Activated CD4-positive, alpha-beta T cell treated with anti-CD3 and anti-CD28 coated beads, Interleukin-2, amount 50 U/mL, for 48 hours (primary cell): ENCODE measurements around the gene PDILT.

ENCODE experiments used
- DNase-seq, 2 experiments: peaks; one replicate each; pipeline ENCODE4 v3.0.0-alpha.2; 2020

The PDILT gene

DNA sequence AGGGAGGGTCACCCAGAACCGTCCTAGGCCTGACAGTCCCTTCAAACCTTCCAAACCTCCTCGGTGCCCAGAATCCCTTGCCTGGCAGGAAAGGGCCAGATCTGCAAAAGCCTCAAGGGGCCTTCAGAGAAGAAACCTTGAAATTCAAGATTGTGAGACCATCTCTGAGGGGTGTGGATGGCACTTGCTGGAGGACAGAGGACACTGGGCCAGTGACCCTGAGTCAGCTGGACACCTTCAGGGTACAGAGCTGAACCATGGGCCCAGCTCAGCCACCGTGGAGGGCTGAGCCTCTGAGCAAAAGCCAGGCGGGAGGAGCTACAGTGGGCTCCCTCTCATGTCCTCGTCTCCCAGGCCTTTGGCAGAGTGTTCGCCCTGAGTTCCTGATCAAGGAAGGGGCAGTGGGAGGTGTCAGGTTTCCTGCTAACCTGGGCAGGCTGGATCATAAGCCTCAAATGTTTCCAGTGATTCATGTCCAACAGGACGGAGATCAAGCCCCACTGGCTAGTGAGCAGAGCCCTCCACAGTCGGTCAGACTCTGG is 3.0 kb downstream of the PDILT start:
- no peak for DNase-seq

DNA sequence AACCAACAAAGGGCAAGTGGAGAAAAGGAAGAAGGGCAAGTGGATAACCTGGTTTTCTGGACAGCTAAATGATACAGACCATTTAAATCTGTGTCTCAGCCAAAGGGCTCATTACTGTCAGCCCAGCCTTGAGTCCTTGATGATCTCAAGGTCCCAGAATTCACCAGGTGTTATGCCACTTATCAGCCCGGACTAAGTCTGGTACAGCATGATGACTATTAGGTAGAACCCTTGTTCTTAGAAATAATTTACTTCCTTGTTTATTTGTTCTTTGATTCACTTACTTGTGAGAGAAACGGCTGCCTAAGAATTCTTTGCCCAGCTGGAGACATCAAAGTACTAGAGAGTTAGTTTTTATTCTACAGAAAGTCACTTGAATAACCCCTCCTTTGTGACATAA is 3.5 kb downstream of the PDILT start:
- no peak for DNase-seq

DNA sequence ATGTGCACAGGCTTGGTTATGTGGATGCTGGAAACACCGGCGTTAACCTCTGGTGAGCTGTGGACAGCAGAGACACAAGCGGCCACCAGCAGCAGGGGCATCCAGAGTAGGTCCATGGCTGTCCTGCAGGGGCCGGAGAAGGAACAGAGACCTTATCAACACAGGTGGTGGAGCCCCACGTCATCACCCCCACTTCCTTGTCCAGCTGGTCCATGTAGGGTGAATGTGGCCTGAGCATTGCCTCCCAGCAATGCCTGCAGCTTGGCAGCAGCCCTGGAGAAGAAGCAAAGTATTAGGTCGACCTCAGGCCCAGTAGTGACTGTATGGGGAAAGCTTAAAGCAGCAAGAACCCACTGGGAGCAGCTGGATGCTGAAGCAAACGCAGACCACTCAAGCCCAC is 5.4 kb downstream of the PDILT start:
- no peak for DNase-seq

DNA sequence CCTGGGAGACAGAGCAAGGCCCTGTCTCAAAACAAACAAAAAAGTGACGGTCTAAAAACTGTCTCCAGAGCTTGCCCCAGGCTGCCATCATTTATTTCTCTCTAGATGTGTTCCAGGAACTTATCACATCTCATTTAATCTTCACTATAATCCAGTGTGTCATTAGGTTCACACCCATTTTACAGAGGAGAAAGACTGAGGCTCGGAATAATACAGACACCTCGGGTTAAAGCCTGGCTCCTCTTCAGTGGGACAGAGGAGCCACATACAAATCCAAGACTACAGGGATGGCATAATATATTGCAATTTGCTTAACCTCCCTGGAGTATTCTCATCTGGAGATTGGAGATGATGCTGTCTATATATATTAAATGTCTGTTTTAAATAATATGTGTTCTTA is 5.9 kb downstream of the PDILT start:
- no peak for DNase-seq

DNA sequence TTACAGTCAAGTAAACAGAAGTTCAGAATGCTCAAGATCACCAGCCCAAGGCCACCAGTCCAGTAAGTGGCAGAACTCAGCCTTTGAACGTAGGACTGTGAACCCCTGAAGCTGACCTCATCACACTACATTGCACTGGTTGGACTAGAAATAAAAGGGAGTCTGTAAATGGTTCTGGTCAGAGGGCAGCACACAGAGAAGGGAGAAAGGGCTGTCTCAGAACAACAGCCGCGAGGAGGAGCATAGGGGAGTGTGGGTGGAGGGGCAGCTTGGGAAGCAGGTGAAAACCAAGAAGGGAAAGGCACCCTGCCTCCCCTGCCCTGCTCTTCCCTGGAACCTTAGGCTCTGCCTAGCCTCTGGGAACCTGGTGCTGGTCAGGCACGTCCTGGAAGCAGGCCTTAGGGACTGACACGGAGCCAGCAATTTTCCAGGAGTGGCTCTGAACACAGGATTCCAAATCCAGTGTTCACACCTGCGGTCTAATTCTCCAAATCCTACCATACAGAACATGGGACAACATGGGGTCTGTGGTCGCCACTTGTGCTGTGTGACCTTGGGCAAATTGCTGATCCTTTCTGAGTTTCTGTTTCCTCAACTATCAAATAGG is 7.0 kb downstream of the PDILT start:
- DNase-seq: no peak

DNA sequence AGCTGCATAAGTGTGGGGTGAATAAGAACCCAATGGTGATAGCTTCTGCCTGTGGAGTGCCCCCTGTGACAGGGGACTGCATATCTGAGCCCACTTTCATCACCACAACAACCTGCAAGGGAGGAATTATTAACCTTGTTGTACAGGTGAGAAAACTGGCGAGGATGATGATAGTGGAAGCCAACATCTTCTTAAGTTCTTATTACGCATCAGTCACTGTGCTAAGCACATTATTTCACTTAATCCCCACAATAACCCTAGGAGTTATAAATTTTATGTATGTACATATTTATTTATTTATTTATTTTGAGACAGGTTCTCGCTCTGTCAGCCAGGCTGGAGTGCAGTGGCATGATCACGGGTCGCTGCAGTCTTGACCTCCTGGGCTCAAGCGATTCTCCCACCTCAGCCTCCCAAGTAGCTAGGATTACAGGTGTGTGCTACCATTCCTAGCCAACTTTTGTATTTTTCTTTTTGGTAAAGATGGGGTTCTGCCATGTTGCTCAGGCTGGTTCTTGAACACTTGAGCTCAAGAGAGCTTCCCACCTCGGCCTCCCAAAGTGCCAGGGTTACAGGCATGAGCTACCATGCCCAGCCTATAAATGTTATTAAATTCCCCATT is 7.6 kb downstream of the PDILT start:
- no peak for DNase-seq

DNA sequence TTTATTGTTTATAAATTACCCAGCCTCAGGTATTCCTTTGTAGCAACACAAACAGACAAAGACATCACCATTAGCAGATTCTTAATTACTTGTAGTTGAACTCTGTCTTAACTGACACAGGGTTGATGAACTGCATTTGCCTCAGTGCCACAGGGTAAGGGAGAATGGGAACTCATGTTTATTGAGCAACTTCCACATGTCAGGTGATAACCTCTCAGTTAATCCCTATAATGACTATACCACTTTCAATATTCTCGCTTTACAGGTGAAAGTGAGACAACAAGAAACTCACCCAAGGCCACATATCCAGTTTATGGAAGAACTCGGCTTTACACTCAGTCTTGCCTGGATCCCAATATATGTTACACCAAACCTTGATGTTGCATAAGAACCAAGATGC is 8.6 kb downstream of the PDILT start:
- no peak for DNase-seq

DNA sequence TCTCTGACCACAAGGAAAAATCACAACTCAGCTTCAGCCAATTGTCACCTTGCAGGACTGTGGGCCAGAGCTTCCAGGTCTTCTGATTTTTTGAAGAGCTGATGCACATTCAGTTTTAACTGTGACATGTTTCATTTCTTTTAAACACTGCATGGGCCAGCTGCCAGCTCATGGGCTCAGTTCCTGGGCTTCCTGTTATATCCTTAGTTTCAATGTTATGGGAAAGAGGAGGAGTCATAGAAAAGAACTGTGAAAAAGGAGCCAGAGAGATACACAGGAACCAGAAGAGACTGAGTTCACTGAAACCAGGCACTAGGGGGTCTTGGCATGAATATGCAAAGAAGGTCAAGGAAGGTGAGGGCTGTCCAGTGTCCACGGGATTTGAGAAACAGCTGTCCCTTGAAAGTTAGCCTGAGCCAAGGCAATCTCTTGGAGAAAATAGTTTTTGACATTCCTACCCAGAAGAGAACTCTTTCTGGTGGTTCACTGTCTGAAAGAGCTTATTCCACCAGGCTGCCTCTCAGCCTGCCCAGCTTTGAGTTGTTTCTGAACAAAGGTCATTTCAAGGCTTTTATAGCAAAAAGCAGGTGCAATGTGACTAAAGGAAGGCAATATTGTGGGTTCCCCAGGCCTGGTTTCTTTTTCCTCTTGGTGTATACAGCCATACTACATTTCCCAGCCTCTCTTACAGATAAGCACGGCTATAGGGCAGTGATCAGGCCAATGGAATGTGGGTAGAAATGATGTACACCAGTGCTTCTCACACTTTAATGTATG is 10.5 kb downstream of the PDILT start:
- DNase-seq: no peak

DNA sequence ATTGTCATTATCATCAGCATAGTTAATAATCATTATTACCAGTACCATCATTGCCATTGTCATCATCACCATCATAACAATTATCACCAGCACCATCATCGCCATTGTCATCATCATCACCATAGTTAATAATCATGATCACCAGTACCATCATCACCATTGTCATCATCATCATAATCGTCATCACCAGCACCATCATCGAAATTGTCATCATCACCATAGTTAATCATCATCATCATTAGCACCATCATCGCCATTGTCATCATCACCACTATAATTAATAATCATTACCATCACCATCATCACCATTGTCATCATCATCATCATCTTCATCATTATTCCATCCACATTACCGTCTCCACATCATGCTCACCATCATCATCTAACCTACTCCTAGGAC is 13.5 kb downstream of the PDILT start:
- DNase-seq: no peak

DNA sequence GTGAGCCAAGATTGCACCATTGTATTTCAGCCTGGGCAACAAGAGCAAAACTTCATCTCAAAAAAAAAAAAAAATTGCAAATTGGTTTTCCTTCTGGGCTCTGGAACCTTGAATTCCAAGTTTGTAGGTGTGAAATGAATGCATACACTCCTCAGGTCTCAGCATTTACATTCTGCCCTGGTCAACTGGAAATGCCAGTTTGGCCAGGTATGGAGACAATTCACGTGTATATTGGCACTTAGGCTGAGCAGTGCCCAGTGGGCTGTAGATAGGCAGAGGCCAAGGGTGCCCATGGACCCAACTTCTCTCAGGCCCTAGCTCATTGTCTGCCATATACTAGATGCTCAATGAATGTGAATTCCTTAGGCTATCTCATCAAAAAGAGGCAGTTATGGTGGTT is 15.7 kb downstream of the PDILT start:
- no peak for DNase-seq

DNA sequence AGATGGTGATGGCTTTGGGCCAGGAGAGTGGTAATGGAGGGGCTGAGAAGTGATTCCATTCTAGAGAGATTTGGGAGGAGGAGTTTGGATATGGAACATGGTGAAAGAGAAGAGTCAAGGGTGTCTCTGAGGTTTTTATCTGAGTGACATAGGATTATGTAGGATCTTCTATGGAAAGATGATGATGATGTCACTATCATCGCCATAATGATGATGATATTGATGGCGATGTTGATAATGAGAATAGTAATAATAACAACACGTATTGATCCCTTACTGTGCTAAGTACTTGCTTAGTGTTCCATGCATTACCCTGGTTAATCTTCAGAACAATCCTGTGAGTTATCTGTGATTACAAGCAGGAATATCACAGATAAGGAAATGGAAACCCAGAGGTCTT is 16.6 kb downstream of the PDILT start:
- DNase-seq: no peak

DNA sequence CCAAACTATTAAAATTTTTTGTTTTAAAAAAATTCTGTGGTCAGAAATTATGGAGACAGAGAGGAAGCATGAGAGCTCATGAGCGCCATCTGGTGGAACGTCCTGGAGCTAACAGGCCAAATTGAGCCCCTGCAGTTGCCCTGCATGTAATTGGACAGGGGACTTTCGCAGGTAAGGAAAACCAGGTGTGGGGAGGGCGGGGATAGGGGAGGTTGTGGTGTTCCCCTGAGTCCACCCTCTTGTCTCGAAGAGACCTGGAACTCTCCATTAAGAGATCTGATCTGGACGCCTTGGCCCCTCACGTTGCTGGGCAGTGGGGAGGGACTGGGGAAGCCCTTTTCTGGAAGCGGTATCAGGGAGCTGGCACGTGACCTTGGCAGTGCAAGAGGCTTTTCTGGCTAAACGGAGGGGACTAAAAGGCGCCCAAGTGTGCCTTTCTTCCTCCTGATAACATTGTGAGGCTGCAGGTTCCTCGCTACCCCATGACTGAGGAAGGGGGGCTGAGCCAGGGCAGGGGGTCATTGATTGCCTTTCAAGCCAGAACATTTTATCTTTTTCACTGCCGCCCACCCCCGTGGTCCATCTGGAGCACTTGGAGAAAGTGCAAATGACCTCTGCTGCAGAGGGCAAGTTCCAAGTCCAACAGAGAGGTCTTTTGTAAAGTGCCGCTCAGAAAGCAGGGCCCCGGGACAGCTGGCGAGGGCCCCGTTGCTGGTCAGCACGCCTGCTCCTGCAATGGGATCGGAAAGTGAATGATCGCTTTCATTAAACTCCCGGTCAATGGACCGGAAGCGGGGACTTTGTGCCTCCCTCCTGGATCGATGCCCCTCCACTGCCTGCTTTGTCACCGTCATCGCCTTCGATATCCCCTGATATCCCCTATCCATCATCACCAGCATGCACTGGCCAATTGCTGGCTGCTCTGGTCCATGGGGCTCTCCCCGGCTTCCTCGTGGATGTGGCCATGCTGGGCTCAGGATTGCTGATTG is 18.4 kb downstream of the PDILT start:
- peak; percentile 71 to 76 for DNase-seq

DNA sequence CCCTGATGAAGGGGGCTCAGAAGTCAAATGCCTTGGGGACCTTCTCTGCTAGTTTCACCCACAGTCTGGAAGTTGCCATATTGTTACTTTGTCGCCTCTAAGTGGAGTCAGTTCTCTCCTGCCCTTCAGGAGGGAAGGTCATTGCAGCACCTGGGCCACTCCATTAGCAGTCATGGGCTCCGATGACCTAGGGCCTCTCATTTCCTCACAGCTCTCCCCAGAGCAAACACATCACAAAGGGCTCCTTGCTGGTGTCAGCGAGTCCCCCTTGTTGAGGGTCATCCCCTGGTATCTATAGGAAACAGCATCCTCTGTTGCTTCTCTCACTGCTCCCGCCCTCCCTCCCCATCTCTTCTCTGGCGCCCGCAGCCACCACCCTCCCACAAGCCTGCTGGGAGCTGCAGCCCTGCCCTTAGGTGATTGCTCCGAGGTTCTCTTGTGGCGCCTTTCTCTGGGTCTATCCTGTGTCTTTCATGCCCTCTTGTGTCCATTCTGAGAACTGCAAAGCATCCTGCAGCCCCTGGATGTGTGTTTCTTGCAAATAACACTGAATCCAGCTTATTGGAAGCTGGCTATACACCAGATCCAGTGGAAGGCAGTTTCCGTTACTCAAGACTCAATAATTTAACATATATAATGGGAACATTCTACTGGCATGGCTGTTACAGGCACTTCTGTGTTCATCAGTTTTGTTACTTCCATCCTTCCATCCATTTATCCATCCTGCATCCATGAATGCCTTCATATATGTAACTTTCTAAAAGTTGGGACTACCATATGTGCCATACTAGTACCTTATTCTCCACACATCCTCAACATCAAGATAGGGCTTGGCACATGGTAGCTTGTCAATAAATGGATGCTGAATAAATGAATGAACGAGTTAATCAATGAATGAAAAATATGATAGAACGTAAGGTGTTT is 21.2 kb downstream of the PDILT start:
- DNase-seq: peak; percentile 44 to 62

DNA sequence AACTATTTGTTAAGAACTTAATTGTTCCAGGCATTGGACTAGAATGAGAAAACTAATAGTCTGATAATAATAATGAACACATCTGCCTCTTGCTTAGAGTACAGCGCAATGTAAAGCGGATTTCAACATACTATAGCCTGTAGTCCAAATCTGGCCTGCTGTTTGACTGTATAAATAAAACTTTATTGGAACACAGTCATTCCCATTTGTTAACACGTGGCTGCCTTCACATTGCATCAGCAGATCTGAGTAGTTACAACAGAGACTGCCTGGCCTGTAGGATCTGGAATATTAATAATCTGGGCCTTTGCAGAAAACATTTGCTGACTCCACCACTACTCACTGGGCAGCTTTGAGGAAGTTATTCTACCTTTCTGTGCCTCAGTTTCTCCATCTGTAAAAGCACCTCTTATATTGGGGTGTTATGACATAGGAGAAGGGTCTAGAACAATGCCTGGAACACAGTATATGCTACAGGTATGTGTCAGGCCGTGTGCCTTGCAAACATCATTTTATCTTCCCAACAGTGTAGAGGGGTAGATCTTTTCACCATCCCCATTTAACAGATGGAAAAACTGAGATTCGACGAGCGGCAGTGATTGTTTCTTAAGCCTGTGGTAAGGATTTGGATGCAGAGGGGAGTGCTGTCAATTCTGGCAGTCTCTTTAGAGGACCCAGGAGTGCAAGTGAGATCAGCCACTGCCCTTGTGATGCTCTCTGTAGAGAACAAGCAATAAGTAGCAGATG is 22.2 kb downstream of the PDILT start:
- no peak for DNase-seq

DNA sequence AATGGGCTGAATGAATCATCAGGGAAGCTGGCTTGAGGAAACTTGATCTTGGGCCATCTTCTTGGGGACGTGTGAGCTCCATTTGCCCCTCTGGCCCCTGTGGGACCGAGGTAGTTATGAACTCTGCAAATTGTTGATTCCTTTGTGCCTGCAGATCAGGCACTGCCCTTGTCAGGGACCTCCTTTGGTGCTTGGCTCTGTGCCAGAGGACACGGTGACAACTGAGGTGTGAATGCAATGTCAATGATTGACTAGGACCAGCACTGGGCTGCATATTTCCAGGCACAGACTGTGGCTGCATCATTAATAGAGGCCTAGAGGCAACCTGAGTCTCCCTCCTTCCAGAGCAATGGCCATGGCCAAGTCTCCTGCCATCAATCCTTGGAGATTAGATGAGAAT is 23.8 kb downstream of the PDILT start:
- no peak for DNase-seq

DNA sequence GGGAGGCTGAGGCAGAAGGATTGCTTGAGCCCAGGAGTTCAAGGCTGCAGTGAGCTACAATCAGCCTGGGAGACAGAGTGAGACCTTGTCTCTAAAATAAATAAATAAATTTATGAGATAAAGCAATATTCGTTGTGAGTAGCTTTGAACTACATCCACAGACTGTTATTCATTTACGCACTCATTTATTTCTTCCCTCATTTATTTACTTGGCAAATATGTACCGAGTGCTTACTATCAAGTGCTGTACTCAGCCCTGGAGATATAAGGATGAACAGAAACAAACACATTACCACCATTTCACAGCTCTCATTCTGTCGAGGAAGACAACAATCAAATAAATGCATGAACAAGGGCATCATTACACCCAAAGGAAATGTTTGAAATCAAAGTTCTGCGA is 27.4 kb downstream of the PDILT start:
- DNase-seq: no peak

DNA sequence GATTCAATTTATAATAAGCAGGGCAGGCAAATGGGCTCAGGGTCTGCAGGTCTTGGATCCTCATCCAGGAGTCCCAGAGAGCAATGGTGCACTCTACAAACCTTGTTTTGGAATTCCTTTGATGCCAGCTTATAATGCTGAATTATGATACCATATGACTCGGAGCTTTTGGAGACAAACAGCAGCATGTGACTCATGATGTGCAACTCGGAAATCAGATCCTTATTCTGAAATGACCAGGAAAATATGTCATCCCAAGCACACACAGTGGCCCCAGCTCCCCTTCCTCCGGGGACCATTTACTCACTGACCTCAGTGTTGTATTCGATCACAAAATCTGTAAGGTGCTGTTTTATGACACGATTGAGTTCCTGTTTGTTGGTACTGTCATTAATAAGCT is 31.8 kb downstream of the PDILT start:
- DNase-seq: no peak

DNA sequence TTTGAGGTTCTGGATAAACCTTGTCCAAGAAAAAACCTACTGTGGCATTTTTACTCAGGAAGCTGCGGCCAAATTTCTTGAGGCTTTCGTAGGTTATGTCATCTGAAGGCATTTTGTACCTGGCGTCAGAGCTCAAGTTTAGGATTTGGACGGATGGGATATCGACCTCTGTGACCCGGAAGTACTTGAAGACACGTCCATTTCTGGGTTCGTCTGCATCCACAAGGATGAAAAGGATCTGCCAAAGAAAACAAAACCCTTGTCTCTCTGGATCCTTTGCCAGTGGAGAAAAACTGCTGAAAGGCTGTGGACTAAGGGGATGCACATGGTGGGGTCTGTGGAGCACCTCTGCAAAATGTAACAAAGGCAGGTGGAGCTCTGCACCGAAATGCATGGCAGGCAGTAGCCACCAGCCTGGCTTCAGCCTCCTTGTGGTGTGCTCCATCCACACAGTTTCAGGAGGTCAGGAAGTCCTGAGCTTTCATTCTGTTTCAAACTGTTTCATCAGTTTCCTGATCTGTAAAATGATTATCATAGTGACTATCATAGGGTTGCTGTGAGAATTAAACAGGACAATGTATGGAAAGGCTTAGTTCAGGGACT is 35.0 kb downstream of the PDILT start:
- DNase-seq: no peak

DNA sequence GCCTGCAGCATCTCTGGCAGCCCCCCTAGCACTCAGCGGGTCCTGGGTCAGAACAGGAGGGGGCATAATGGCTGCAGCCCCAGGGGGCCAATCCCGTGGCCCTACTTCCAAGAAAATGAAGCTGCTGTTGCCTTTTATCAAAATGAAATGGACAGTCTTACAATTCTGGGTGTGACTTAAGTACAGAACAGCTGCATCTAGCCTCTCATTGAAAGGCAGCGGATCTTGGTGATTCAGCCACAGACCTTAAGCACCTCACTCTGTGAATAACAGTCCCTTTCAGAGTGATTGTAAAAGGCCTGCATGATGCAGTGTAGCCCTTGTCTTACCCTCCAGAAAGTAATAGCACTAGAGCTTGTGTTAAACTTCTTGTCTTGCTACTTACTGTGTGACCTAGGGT is 40.5 kb downstream of the PDILT start:
- DNase-seq: no peak

DNA sequence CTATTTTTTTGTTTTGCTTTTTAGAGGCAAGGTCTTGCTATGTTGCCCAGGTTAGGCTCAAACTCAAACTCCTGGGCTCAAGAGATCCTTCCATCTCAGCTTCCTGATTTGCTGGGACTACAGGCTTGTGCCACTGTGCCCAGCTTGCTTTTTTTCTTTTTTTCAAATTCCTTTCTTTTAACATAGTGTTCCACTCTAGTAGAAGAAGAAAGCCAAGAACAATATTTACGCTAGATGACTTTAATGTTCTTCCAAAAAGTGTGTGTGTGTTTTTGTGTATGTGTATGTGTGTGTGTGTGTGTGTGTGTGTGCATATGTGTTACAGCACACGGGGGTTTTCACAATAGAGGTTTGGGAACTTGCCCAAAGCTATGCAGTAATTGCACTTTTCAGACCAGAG is 41.3 kb downstream of the PDILT start:
- no peak for DNase-seq

DNA sequence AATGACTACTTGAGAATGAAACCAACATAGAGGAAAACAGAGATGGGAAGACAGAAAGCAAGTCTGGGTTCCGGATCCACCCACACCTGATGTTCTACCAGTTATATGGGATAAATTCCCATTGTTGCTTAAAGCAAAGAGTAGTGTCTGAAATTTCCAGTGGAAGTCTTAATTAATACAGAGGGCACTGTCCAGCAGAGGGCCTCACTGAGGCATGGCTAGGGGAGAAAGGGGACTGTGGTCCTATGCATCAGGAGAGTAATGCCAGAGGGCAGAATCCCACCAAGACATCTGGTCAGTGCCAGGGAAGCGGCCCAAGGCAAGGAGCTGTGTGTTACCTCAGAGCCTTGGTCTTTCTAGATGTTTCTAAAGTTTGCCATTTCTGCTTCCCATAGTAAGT is 44.5 kb downstream of the PDILT start:
- DNase-seq: no peak
